SJCRH30 (cell line): Measurements from ENCODE around the gene GPC5. TPM values are rescaled to one million over a fixed set of nuclear protein-coding genes. Genes with fewer than 3 reads are reported as not detected.
"Not testable (repeated sequence)": the region's sequence is repeated elsewhere in the genome, so short reads cannot be mapped to it uniquely, and the experiment has no call there.

Experiments used
- DNase-seq, 2 experiments: peaks; one replicate each; pipeline ENCODE4 v3.0.0-alpha.2; 2015 to 2020
- H3K27ac ChIP-seq: fragments of 250-450 bp; sonication (Bioruptor Pico); 2 replicates; pipeline ENCODE4 v1.5.1; 2020; ENCODE audit warnings: mild to moderate bottlenecking, moderate library complexity
- H3K27me3 ChIP-seq: fragments of 250-450 bp; sonication (Bioruptor Pico); 2 replicates; pipeline ENCODE4 v1.5.1; 2020; ENCODE audit warnings: mild to moderate bottlenecking, moderate library complexity
- H3K36me3 ChIP-seq: fragments of 250-450 bp; sonication (Bioruptor Pico); 2 replicates; pipeline ENCODE4 v1.5.1; 2020; ENCODE audit warnings: mild to moderate bottlenecking, moderate library complexity
- H3K4me1 ChIP-seq: fragments of 250-450 bp; sonication (Bioruptor Pico); 2 replicates; pipeline ENCODE4 v1.5.1; 2020; ENCODE audit warnings: mild to moderate bottlenecking, moderate library complexity
- H3K4me3 ChIP-seq: fragments of 250-450 bp; sonication (Bioruptor Pico); 2 replicates; pipeline ENCODE4 v1.5.1; 2020; ENCODE audit warnings: mild to moderate bottlenecking, moderate library complexity
- H3K9me3 ChIP-seq: fragments of 250-450 bp; sonication (Bioruptor Pico); replicated peaks from 2 replicates; pipeline ENCODE4 v1.5.1; 2020; ENCODE audit warnings: mild to moderate bottlenecking, moderate library complexity
- total RNA-seq: library from RNA; depleted of rRNA; stranded (reverse); fragments of >200 nt; shearing (Covaris generic); gene quantifications from 2 replicates; pipeline ENCODE4 v1.2.3, GENCODE V29; 2014

GPC5 gene
- total RNA-seq, 1 experiment from 2014 or later: 0.49 TPM

GRCh38 chr13:92452840-92453239 is 1054.4 kb downstream of the GPC5 start:
- H3K36me3 ChIP-seq: no peaks in the 10 kb centered on the region
- no peak for DNase-seq
- H3K27me3 ChIP-seq: no peaks in the 10 kb centered on the region
- no peaks in the 10 kb centered on the region for H3K9me3 ChIP-seq
- no peak overlapping the region for H3K4me3 ChIP-seq
- no peaks in the 10 kb centered on the region for H3K4me1 ChIP-seq
- no peak overlapping the region for H3K27ac ChIP-seq

- Histone ChIP-seq H3K4me3 (no peak overlapping the region), H3K36me3 (no peaks in the 10 kb centered on the region), H3K9me3 (no peaks in the 10 kb centered on the region), H3K4me1 (no peaks in the 10 kb centered on the region), H3K27ac (no peak overlapping the region), H3K27me3 (no peaks in the 10 kb centered on the region)
- no peak for DNase-seq
These were observed 1060.9 kb downstream of the GPC5 start for GRCh38 chr13:92459306-92459705.

- Histone ChIP-seq H3K27me3 (no peaks in the 10 kb centered on the region), H3K4me1 (no peaks in the 10 kb centered on the region), H3K4me3 (no peak overlapping the region), H3K27ac (no peak overlapping the region), H3K36me3 (no peaks in the 10 kb centered on the region), H3K9me3 (no peaks in the 10 kb centered on the region)
- no peak for DNase-seq
These were observed 1062.1 kb downstream of the GPC5 start for GRCh38 chr13:92460479-92460878.

GRCh38 chr13:92461402-92461801 is 1063.0 kb downstream of the GPC5 start:
- no peak overlapping the region for H3K27ac ChIP-seq
- no peaks in the 10 kb centered on the region for H3K4me1 ChIP-seq
- no peaks in the 10 kb centered on the region for H3K27me3 ChIP-seq
- DNase-seq: no peak
- no peaks in the 10 kb centered on the region for H3K36me3 ChIP-seq
- no peak overlapping the region for H3K4me3 ChIP-seq
- no peaks in the 10 kb centered on the region for H3K9me3 ChIP-seq

- Histone ChIP-seq H3K27me3 (no peaks in the 10 kb centered on the region), H3K9me3 (no peaks in the 10 kb centered on the region), H3K36me3 (no peaks in the 10 kb centered on the region), H3K27ac (no peak overlapping the region), H3K4me1 (no peaks in the 10 kb centered on the region), H3K4me3 (no peak overlapping the region)
- no peak for DNase-seq
These were observed 1063.4 kb downstream of the GPC5 start for GRCh38 chr13:92461831-92462230.

GRCh38 chr13:92463134-92463533 is 1064.7 kb downstream of the GPC5 start:
- H3K9me3 ChIP-seq: no peaks in the 10 kb centered on the region
- H3K36me3 ChIP-seq: no peaks in the 10 kb centered on the region
- H3K4me1 ChIP-seq: no peaks in the 10 kb centered on the region
- no peaks in the 10 kb centered on the region for H3K27me3 ChIP-seq
- DNase-seq: no peak
- no peak overlapping the region for H3K4me3 ChIP-seq
- no peak overlapping the region for H3K27ac ChIP-seq

GRCh38 chr13:92473765-92474475 is 1075.5 kb downstream of the GPC5 start:
- Histone ChIP-seq H3K4me3 (no peak overlapping the region), H3K27ac (no peak overlapping the region), H3K9me3 (no peaks in the 10 kb centered on the region), H3K27me3 (no peaks in the 10 kb centered on the region), H3K36me3 (no peaks in the 10 kb centered on the region), H3K4me1 (no peaks in the 10 kb centered on the region)
- no peak for DNase-seq

GRCh38 chr13:92480387-92480786 is 1082.0 kb downstream of the GPC5 start:
- no peak for DNase-seq
- Histone ChIP-seq H3K4me1 (no peaks in the 10 kb centered on the region), H3K4me3 (no peak overlapping the region), H3K27ac (no peak overlapping the region), H3K9me3 (no peaks in the 10 kb centered on the region), H3K27me3 (no peaks in the 10 kb centered on the region), H3K36me3 (no peaks in the 10 kb centered on the region)

GRCh38 chr13:92482790-92483189 is 1084.4 kb downstream of the GPC5 start:
- H3K36me3 ChIP-seq, H3K27me3 ChIP-seq, H3K4me1 ChIP-seq, H3K9me3 ChIP-seq, H3K4me3 ChIP-seq, DNase-seq, H3K27ac ChIP-seq: not testable (repeated sequence)

- no peaks in the 10 kb centered on the region for H3K4me1 ChIP-seq
- no peak overlapping the region for H3K4me3 ChIP-seq
- no peaks in the 10 kb centered on the region for H3K9me3 ChIP-seq
- no peaks in the 10 kb centered on the region for H3K36me3 ChIP-seq
- no peak overlapping the region for H3K27ac ChIP-seq
- no peaks in the 10 kb centered on the region for H3K27me3 ChIP-seq
- DNase-seq: no peak
These were observed 1085.5 kb downstream of the GPC5 start for GRCh38 chr13:92483894-92484293.

- Histone ChIP-seq H3K36me3 (no peaks in the 10 kb centered on the region), H3K9me3 (no peaks in the 10 kb centered on the region), H3K4me3 (no peak overlapping the region), H3K27ac (no peak overlapping the region), H3K27me3 (no peaks in the 10 kb centered on the region), H3K4me1 (no peaks in the 10 kb centered on the region)
- no peak for DNase-seq
These were observed 1088.8 kb downstream of the GPC5 start for GRCh38 chr13:92487238-92487637.

- no peaks in the 10 kb centered on the region for H3K27me3 ChIP-seq
- no peaks in the 10 kb centered on the region for H3K4me1 ChIP-seq
- no peak overlapping the region for H3K4me3 ChIP-seq
- H3K36me3 ChIP-seq: no peaks in the 10 kb centered on the region
- H3K9me3 ChIP-seq: no peaks in the 10 kb centered on the region
- no peak for DNase-seq
- H3K27ac ChIP-seq: no peak overlapping the region
These were observed 1089.9 kb downstream of the GPC5 start for GRCh38 chr13:92488249-92488852.

GRCh38 chr13:92491839-92492238 is 1093.4 kb downstream of the GPC5 start:
- Histone ChIP-seq H3K36me3 (no peaks in the 10 kb centered on the region), H3K27ac (no peak overlapping the region), H3K4me1 (no peaks in the 10 kb centered on the region), H3K27me3 (no peaks in the 10 kb centered on the region), H3K9me3 (no peaks in the 10 kb centered on the region), H3K4me3 (no peak overlapping the region)
- no peak for DNase-seq

- Histone ChIP-seq H3K27me3 (no peaks in the 10 kb centered on the region), H3K36me3 (no peaks in the 10 kb centered on the region), H3K4me3 (no peak overlapping the region), H3K4me1 (no peaks in the 10 kb centered on the region; the same call in 1 of the 2 replicates), H3K9me3 (no peaks in the 10 kb centered on the region), H3K27ac (no peak overlapping the region)
- no peak for DNase-seq
These were observed 1096.5 kb downstream of the GPC5 start for GRCh38 chr13:92494915-92495314.

- Histone ChIP-seq H3K27ac (no peak overlapping the region), H3K9me3 (no peaks in the 10 kb centered on the region; the same call in 1 of the 2 replicates), H3K4me3 (no peak overlapping the region), H3K27me3 (no peaks in the 10 kb centered on the region), H3K36me3 (no peaks in the 10 kb centered on the region), H3K4me1 (no peaks in the 10 kb centered on the region; the same call in 1 of the 2 replicates)
- peak in 1 of 2 experiments; percentile 2 for DNase-seq
These were observed 1101.8 kb downstream of the GPC5 start for GRCh38 chr13:92500192-92500591.

- no peaks in the 10 kb centered on the region for H3K9me3 ChIP-seq
- no peaks in the 10 kb centered on the region for H3K27me3 ChIP-seq
- no peak overlapping the region for H3K27ac ChIP-seq
- peaks cover 8% of the 10 kb centered on the region for H3K4me1 ChIP-seq
- H3K4me3 ChIP-seq: no peak overlapping the region
- no peaks in the 10 kb centered on the region for H3K36me3 ChIP-seq
- DNase-seq: peak; percentile 13 to 38
These were observed 1112.0 kb downstream of the GPC5 start for GRCh38 chr13:92510416-92510815.
